Mucosa of descending colon (tissue), 3 donors: ENCODE results near the gene KAZN. TPM values are rescaled to one million over a fixed set of nuclear protein-coding genes. Genes with fewer than 3 reads are reported as not detected.

Experiments
- ATAC-seq: fragments of 200-7000 bp; cut with Tn5 transposase; one replicate; pipeline ENCODE4 v1.9.1; 2020; ENCODE audit warnings: mild to moderate bottlenecking, moderate library complexity
- DNase-seq, 3 donors: peaks; one replicate each; pipeline ENCODE4 v3.0.0-alpha.2; 2020
- H3K36me3 ChIP-seq: fragments of 200-600 bp; one replicate; pipeline ENCODE4 v1.8.0; 2021; ENCODE audit warnings: low read depth, mild to moderate bottlenecking
- H3K4me1 ChIP-seq: fragments of 200-600 bp; one replicate; pipeline ENCODE4 v1.8.0; 2021; ENCODE audit warnings: low read depth, mild to moderate bottlenecking
- H3K4me3 ChIP-seq: fragments of 200-600 bp; one replicate; pipeline ENCODE4 v1.8.0; 2021; ENCODE audit warnings: mild to moderate bottlenecking
- H3K9me3 ChIP-seq: fragments of 200-600 bp; one replicate; pipeline ENCODE4 v1.8.0; 2021; ENCODE audit warnings: mild to moderate bottlenecking
- intact Hi-C, 2 donors: fragments of 100-400 bp; cut with DNase I in 1 of 2; cut with micrococcal nuclease in 1 of 2; formaldehyde crosslinking; loops; one replicate each; pipeline versions ENCODE4 v1.11.0 to v1.11.1; 2022; cut with DNase I, micrococcal nuclease
- total RNA-seq, 3 donors: library from RNA; stranded (reverse); fragmentation: NEBNext Ultra II Directional in 2 of 3; extraction: Animal tissue kit (Norgen Biotek cat#: 25700) in 2 of 3; gene quantifications; one replicate each; pipeline versions ENCODE4 v1.2.1 to v1.2.4, GENCODE V29; 2021 to 2023
- TF ChIP-seq, protein P1 (sequence below): fragments of 200-600 bp; IDR thresholded peaks from one replicate; pipeline ENCODE4 v1.8.0; 2022; ENCODE audit warnings: antibody characterized with exemption, mild to moderate bottlenecking
- donor health status: DM: no; HTN: no; CAD: no; lungs with moderate emphysema.
- donor health status: DM: no; HTN: no; CAD: no.
- donor health status: DM: no; HTN: yes; CAD: no.

KAZN gene
- total RNA-seq, 3 donors from 2014 or later: 9.7 to 21.9 (median 15.8) TPM

DNA sequence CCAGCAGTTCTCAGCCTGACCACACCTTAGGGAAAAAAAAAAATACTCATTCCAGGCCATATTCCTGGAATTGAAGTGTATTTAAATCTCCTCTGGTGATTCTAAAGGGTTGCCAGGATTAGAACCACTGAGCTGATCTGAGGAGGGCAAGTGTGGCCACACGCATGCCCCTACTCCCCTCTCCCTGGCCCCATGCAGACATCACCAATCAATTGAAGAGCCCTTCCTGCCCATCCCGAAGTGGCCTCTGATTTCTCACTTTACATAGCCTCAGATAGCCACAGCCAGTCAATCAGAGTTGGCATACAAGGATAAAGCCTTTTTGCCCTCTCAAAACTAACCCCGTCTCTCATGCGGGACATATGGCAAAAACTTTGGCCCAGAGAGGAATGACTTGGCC is 470.5 kb downstream of the KAZN start:
- no peak for ATAC-seq
- no peak for DNase-seq
- intact Hi-C loops: no loop called here
- no peaks in the 10 kb centered on the region for H3K36me3 ChIP-seq
- TF ChIP-seq, protein P1, sequence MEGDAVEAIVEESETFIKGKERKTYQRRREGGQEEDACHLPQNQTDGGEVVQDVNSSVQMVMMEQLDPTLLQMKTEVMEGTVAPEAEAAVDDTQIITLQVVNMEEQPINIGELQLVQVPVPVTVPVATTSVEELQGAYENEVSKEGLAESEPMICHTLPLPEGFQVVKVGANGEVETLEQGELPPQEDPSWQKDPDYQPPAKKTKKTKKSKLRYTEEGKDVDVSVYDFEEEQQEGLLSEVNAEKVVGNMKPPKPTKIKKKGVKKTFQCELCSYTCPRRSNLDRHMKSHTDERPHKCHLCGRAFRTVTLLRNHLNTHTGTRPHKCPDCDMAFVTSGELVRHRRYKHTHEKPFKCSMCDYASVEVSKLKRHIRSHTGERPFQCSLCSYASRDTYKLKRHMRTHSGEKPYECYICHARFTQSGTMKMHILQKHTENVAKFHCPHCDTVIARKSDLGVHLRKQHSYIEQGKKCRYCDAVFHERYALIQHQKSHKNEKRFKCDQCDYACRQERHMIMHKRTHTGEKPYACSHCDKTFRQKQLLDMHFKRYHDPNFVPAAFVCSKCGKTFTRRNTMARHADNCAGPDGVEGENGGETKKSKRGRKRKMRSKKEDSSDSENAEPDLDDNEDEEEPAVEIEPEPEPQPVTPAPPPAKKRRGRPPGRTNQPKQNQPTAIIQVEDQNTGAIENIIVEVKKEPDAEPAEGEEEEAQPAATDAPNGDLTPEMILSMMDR: no peak
- no peak overlapping the region for H3K4me3 ChIP-seq
- no peaks in the 10 kb centered on the region for H3K9me3 ChIP-seq
- H3K4me1 ChIP-seq: no peaks in the 10 kb centered on the region

DNA sequence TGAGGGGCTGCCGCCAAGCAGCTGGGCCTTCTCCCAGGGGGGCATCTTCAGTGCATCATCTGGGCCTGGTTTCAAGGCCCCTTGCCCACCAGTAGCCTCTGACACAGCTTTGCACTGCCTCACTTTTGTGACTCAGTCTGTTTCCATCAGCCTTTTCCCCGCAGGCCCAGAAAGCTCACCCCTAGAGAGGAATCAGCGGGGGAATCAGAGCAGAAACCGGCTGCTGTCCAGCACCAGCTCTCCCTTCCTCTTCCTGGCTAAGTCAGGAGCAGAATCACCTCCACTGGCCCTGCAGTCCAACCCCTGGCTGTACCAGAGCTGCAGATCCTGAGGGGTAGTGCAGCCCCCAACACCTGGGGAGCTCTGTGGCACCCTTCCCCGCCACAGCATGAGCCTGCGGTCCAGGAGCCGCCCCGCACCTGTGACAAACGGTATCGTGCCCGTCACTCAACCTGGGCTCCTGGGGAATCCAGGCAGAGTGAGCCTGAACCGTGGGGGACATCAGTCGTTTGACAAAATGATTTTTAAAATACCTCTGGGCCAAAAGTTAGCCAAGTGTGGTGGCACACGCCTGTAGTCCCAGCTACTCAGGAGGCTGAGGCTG is 471.8 kb downstream of the KAZN start:
- TF ChIP-seq, protein P1: no peak
- DNase-seq (no peak), ATAC-seq (no peak)
- Histone ChIP-seq H3K36me3 (no peaks in the 10 kb centered on the region), H3K4me1 (no peaks in the 10 kb centered on the region), H3K4me3 (no peak overlapping the region), H3K9me3 (no peaks in the 10 kb centered on the region)
- intact Hi-C loops: no loop called here

DNA sequence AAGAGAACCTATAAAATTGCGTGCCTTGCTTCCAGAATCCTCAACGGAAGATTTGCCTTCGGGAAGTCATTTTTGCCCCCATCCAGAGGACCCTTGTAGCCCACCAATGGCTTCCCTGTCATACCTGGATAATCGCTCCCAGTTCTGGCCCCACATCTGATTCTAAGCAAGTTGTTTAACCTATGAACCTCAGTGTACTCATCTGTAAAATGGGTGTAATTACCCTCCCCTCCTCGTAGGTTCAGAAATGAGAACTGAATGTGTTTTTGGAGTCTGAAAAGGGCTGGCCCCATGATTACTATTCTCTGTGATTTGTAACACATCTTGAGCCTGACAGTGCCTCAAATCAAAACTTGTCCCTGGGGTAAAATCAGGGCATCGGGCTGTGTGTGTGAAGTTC is 473.5 kb downstream of the KAZN start:
- Histone ChIP-seq H3K4me3 (no peak overlapping the region), H3K36me3 (no peaks in the 10 kb centered on the region), H3K9me3 (no peaks in the 10 kb centered on the region), H3K4me1 (no peaks in the 10 kb centered on the region)
- intact Hi-C loops: no loop called here
- DNase-seq (no peak), ATAC-seq (no peak)
- TF ChIP-seq, protein P1: no peak

DNA sequence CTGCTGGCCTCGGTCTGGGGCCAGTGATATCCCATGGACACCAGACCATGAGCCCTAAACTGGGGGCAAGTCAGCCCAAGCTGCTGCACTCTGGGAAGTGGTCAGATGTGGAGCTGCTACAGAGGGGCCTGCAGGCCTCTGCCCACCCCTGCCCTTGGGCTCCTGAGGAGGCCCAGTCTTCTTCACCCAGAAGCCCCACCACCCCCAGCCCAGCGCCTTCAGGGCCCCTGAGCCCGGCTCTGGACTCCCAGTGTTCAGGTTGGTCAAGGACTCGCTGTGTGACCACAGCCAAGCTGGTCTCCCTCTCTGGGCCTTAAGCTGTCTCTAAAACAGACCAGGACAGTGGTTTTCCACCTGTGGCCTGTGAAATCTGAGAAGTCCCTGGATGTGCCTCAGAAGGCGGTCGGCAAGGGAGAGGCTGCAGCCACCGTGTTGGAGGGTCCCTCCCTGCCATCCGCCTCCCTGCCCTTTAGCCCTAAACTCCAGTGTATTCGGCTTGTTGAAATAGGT is 475.4 kb downstream of the KAZN start:
- TF ChIP-seq, protein P1: no peak
- DNase-seq: no peak
- Histone ChIP-seq H3K4me1 (no peaks in the 10 kb centered on the region), H3K9me3 (no peaks in the 10 kb centered on the region), H3K4me3 (no peak overlapping the region), H3K36me3 (no peaks in the 10 kb centered on the region)
- intact Hi-C loops: no loop called here
- no peak for ATAC-seq

DNA sequence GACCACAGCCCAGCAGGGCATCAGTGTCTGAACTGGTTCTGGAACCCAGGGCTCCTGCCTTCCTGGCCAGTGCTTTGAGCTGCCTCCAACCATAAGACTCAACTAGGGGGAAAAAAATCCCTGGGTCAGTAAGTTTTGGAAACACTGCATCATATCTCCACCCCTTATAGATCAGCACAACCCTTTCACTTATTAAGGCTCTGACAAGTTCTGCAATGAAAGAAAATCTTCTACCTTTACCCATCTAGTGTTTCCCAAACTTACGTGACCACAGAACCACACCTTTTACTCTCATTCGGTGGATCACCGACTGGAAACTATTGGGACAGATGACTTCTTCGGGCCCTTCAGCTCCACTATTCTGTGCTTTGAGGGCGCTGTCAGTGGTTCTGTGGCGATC is 476.7 kb downstream of the KAZN start:
- Histone ChIP-seq H3K9me3 (no peaks in the 10 kb centered on the region), H3K4me3 (no peak overlapping the region), H3K36me3 (no peaks in the 10 kb centered on the region), H3K4me1 (no peaks in the 10 kb centered on the region)
- DNase-seq: no peak
- TF ChIP-seq, protein P1: no peak
- intact Hi-C loops: no loop called here
- no peak for ATAC-seq

DNA sequence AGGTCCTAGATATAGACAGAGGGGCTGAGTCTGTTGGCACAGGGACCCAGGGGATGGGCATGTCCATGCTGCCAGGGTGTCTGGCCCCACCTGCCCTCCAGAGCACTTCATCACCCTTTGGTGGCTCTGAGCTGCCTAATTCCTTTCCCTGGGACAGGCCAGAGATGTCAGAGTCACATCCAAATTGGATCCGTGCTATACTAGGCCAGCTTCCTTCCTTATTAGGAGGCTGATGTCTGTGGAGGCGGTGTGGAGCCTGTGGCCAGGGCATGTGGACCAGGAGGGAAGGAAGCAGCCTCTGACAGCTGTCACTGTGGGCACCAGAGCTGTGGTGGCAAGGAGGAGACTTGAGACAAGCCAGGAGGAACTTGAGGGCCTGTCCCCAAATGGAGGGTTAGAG is 477.3 kb downstream of the KAZN start:
- Histone ChIP-seq H3K9me3 (no peaks in the 10 kb centered on the region), H3K36me3 (no peaks in the 10 kb centered on the region), H3K4me3 (no peak overlapping the region), H3K4me1 (no peaks in the 10 kb centered on the region)
- intact Hi-C loops: no loop called here
- TF ChIP-seq, protein P1: no peak
- ATAC-seq: no peak
- no peak for DNase-seq
